ENCODE results near the gene GCN1.

The GCN1 gene

DNA sequence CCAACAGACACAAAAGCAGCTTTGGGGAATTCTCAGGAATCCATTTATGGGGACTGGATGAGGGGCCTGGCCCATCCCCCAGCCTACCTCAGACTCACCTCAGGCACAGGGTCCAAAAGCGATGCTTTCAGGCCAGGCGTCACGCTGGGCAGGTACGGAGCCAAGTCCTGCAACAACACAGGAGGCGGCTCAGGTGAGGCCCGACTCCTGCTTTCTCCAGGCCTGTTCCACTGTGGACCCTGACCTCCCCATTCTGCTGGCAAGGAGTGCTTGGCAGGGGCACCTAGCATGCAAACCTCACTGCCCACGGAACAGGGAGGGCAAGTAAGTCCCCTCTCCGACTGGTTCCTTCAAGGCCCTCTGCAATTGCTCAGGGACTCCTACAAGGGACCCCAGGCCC, 49.4 kb downstream of the GCN1 start:
- FAIRE-seq, result no peak
- no peak for DNase-seq (ENCODE audit: low spot score)

DNA sequence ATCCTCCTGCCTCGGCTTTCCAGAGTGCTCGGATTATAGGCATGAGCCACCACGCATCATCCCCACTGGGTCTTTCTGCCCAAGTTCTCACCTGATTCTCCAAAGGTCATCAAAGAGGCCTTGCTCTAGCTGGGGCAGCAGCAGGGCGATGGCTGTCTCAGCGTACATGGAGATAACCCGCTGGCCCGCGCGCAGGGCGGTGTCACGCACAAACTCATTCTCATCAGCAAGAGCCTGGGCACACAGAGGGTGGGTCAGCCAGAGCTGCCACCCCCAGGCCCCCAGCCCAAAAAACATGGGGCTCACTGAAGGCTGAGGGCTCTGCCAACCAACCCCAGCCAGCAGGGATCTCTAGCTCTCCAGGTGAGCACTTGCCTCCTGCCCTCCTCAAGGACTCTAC, 50.3 kb downstream of the GCN1 start:
- DNase-seq (ENCODE audit: low spot score) (no peak), FAIRE-seq (no peak)

DNA sequence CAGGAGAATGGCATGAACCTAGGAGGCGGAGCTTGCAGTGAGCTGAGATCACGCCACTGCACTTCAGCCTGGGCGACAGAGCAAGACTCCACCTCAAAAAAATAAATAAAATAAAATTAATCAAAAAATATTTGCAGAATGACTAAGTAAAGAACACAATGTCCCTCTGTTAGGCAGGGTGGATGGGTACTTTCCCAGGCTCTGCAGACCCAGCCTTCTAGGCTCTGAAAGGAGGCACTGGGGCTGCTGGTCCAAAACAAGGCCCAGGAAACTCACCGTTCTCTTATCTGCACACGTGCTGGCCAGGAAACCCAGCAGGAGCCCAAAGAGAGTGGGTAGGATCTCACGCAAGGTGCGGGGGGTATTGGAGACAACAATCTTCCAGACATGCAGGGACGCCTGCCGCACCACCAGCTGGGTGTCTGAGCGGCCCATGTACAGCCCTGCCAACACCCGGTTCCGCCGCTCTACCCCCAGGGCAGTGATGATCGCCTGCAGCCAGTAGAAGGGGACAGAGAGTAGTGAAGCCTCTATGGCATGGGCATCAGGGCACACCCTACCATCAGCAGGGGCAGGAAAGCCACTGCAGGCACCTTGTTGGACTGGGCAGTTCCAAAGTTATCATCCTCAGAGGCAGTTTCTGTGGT, 52.2 kb downstream of the GCN1 start:
- FAIRE-seq, result no peak
- DNase-seq (ENCODE audit: low spot score), result no peak

DNA sequence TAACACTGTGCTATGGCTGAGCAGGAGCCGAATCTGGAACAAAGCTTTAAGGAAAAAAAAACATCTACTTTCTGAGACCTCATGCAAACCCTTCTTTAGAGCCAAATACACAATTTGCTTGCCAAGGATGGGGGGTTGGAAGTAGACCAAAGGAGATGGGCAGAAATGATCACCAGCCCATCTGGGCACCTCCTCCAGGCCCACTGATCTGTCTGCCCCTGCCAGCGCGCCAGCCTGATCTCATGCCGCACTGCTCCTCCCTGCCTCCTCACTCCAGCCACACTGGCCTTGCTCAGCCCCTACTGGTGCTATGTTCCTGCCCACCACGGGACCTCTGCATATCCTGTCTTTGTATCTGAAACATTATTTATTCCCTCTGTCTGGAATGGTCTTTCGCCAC, 53.2 kb downstream of the GCN1 start:
- DNase-seq (ENCODE audit: low spot score) (no peak), FAIRE-seq (no peak)

DNA sequence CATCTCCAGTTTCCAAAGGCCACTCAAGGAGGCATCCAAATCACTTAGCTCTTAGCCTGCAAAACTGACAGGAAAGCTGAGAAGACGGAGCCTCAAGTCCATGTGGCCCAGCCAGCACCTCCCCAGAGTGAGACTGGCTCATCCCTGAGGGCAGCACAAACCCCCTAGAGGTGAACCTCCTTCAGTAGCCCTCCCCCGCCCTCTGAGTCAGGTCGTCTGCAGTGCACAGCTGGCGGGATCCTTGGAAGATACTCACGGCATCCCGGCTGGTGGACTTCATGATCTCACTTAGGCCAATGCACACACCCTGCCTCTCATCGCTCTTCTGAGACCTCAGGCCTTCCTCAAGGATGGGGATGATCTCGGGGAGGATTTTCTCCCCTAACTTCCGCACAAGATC, 53.9 kb downstream of the GCN1 start:
- FAIRE-seq (no peak), DNase-seq (ENCODE audit: low spot score) (no peak)

DNA sequence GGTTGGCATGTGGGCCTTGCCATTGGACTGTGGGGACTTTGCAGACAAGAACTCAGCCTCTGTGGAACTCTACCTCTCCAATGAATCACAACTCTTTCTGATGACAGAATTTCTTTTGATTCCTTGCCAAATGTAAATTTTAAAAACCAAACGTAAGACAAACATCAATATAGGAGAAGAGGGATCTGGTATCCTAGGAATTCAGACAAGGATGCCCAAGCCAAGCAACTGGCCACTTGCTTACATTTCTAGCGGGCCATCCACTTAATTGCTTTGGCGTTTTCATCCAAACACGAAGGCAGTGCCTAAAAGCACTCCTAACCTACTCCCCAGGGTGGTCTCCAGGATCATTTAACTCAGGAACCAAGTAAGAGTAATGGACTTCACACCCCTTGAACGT, 54.6 kb downstream of the GCN1 start:
- FAIRE-seq (no peak), DNase-seq (ENCODE audit: low spot score) (no peak)

DNA sequence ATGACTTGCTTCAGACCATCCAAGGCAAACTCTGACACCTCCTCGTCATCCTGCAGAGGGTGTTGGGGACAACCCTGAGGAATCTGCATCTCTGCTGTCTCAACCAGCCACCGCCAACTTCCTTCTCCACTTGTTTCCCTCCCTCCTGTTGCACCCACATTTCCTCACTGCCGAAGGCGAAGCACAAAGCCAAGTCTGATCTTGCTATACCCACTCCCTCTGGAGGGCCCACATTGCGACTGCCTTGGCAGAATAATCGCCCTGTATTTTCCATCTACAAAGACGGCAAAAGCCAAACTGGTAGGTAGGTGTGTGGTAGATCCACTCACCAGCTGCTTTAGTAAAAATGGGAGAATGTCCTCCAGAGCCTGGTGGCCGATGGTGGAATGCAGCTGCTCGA, 56.1 kb downstream of the GCN1 start:
- FAIRE-seq, result no peak

DNA sequence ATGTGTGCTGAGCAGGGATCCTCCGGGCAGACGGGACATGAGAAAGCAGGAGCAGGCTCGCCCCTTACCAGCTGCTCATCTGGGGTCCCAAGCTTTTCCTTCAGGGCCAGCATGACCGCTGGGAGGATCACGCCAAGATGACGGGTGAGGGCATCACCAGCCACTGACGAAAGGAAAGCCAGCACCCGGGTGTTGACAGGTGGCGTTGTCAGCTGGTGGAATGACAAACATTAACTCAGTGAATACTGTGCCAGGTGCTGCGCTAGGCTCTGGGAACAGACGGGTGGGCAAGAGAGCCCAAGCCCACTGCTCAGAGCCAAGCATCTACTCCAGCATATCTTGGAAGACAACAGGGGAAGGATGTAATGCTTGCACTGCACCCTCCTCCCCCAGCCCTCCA, 56.7 kb downstream of the GCN1 start:
- DNase-seq (ENCODE audit: low spot score), result no peak
- FAIRE-seq, result no peak

More for the DNA sequence above, 56.1 kb downstream of the GCN1 start:
- DNase-seq (ENCODE audit: low spot score), result no peak

DNA sequence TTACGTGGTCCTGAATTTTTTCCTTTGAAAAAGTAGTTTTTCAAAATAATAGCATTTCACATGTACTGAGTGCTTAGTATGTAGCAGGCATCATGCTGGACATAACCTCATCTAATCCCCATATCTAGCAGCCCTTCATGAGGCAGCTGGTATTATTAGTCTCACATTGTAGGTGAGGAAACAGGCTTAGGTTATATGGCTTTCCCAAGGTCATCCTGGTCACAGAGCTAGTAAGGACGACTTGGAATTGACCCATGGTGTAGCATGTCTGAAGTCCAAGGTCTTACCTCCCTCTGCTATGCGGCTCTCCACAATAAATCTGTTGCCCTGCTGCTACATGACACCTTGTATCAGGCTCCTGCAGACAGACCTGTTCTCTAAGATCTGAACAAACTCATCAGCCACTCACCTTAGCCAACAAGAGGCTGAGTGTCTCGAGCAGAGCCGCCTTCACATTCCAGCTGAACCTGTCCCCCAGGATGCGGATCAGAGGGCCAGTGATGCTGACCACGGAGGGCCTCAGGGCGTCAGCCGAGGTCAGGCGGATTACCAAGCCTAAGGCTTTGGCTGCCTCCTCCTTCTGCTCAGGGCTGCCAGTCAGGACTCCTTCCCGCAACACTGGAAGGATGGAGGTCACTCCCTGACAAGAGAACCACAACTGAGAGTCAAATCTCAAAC, 58.3 kb downstream of the GCN1 start:
- DNase-seq (ENCODE audit: low spot score), result no peak
- no peak for FAIRE-seq

DNA sequence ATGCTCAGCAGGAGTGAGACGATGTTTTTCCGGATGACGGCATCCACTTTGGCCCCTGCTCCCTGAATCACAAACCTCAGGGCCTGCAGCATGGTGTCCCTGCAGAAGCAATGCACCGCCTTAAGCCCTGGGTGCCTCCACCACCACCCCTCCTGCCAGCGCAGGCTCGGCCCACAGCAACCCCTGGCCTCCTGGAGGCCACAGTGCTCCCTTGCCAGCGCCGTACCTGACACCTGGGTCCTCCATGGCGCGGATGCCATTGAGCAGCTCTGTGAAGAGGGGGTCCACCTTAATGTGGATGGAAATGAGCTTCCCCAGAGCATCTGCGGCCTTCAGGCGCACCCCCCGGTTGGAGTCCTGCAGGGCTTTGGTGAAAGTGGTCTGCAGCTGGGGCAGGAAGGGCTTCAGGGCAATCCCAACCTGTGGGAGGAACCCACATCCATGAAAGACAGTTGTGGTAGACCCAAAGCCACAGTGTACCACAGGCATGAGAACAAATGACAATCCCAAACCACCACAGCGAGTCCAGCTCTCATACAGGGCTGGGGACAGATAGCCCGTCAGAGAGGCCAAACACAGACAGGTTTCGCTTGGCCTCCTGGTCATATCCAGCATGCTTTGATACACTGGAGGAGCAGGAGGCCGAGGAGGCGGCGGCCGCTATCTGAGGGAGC, 60.1 kb downstream of the GCN1 start:
- FAIRE-seq, result no peak

DNA sequence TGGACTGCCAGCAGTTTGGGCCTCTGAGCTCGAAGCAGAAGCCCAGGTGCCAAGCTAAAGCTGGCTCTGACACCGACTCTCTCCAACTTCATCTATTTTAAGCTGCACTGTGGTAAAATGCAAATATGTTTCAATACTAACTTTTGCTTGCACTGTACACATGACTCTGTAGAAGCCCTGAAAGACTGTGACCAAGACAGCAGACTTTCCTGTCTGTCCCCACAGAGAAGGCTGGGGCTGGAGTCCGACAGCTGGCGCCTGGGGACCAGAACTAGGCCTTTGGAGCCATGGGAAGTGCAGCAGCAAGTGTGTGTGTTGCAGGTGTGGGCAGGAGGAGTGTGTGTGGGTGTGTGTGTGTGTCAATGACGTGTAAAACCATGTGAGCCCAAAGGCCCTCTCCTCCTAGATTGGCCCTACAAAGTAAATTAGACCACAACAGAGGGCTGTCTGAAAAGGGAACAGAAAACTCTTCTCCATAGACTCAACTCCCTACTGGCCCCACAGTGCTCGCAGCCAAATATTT, 61.6 kb downstream of the GCN1 start:
- FAIRE-seq (no peak), DNase-seq (ENCODE audit: low spot score) (no peak)

More for the DNA sequence above, 60.1 kb downstream of the GCN1 start:
- DNase-seq (ENCODE audit: low spot score), result no peak

DNA sequence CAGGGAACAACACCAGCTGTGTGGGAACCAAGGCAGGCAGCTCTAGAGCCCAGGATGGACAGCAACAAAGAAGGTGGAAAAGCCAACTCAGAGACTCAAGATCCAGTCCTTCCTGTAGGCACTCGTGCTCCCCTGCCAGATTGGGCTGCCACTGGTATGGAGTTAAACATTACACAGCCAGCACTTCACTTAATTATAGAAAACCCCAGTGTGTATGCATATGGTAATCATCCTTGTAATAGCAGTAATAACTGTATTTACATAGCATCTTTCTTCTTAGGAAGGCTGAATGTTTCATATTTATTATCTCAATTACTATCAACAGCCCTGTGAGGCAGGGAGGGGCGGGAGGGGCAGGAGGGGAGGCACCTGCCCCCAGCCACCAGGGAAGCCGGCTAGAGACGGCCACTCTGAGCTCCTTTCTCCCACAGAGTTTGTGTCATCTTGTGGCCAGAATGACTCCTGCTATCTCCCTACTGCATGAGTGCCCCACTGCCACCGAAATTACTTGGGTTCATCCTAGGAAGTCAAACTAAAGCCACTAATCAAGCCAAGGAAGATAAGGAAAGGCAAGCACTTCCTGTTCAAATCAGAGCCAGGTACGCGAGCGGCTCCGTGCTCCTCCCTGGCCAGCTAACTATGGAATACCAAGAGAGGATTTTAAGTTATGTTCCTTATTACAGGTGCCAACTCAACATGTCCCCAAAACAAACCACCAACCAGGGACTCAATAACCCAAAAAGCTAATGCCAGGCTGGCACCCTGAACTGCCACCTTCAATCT, 62.3 kb downstream of the GCN1 start:
- FAIRE-seq (no peak), DNase-seq (ENCODE audit: low spot score) (no peak)

DNA sequence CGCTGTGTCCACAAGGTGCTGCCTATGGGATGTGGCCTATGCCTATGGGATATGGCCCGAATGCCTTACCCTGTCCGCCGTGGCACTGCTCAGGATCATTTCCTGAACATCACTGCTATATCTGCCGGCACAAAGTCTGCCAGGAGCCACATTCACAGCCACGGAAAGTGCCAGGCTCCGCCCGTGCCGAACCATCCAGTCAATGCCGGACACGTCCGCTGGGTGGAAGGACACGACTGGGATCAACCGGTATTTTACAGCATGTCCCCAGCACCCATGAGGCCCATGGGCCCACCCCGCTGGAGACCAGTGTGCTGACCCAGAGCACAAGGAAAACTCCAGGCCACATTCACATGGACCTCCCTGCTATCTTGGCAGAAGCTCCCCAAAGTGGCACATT, 63.4 kb downstream of the GCN1 start:
- FAIRE-seq (no peak), DNase-seq (ENCODE audit: low spot score) (no peak)

DNA sequence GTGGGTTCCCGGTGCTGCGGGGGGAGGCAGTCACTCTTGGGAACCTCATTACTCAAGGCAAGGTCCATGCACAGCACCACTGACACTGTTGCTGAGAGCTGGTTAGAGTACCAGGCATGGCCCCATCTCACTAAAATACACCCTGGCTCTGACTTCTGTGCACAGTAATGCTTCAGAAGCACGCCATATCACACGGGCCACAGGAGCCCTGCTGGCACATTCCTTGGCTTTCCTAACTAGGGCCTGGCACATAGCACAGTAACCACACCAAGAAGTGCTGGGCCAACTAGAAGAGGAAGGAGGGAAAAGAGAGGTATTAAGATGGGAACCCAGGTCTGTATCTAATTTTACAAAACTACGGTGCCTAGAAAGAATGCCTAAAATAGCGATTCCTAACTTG, 64.5 kb downstream of the GCN1 start:
- FAIRE-seq (no peak), DNase-seq (ENCODE audit: low spot score) (no peak)

DNA sequence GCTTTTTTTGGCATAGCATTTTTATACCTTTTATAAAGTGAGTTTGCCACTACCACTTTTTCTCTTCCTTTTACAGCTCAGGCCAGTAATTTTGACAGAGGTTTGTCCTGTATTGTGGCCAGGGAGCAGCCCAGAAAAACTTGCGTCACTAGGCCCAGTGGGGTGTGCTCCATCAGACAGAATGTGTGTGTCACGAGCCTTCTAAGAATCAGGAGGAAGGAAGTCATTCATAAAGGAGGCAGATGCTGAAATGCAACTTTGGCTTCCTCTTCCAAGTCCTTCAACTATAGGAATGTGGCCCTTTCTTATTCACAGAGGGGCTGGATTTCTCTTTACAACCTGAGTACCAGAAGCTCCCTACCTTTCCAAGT, 67.9 kb downstream of the GCN1 start:
- FAIRE-seq (no peak), DNase-seq (ENCODE audit: low spot score) (no peak)

DNA sequence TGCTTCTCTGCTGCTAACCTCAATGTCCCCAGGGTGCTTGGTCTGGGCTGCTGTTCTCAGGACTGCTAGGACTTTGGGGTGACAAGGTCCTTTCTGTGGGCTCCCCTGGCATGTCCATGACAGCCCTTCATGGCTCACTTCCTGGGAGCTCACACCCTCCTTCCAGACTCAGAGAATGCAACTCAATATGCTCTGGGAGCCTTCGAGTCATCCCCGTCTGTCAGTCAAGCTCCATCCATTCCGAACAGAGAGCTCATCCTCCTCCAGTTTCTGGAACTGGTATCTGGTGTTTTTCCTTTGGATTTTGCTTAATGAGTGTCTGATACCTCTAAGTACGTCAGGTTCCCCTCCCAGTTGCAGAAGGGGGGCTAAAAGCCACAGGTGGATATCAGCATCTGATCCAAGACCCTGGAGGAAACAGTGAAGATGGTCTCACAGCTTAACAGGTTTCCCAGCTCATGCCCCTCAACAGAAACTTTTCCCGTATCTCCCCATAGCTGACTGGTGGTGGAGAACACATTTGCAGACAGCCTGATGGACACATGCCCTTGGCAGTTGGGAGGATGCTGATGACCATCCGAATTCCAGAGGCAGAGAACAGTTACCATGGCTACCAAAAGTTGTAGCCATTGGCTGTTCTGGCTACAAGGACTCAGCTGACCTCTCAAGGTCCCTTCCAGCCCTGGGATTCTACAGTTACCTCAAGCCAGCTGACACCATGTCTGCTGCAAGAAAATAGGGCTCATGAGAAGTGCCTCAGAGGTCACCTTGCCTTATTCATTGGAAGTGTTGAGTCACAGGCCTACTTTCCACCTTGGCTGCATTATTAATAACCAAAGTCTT, 68.5 kb downstream of the GCN1 start:
- no peak for FAIRE-seq
- no peak for DNase-seq (ENCODE audit: low spot score)

DNA sequence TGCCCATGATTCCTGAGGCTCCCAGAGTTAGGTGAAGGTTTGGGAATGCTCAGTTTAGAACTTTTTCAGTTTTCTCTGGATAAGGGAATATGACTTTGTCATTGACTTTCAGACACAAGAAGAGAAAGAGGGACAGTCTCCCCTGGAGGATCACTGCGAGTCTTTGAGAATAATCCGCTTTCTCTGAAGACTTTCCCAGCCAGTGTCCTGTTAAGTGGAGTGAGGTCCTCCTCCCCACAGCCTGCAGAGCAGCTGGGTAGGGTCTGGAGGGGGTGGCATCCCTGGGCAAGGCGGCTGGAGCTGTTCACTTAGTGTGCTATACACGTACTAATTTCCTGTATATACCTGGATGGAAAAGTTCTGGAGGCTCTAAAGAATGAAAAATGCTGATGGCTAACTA, 69.5 kb downstream of the GCN1 start:
- DNase-seq (ENCODE audit: low spot score), result no peak
- no peak for FAIRE-seq

DNA sequence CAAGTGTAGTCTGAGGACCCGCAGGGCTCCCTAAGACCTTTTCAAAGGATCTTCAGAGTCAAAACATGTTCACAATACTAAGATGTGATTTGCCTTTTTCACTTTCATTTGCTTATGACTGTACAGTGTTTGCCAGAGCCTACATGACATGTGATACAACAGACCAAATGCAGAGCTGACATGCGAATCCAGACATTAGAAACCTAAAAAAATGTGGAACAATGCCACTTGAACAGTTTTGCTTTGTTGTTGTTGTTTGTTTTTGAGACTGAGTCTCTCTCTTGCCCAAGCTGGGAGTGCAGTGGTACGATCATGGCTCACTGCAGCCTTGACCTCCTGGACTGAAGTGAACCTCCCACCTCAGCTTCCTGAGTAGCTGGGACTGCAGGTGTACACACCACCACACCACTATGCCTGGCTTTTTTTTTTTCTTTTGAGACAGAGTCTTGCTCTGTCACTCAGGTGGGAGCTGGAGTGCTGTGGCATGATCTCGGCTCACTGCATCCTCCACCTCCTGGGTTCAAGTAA, 72.7 kb downstream of the GCN1 start:
- FAIRE-seq (no peak), DNase-seq (ENCODE audit: low spot score) (no peak)

DNA sequence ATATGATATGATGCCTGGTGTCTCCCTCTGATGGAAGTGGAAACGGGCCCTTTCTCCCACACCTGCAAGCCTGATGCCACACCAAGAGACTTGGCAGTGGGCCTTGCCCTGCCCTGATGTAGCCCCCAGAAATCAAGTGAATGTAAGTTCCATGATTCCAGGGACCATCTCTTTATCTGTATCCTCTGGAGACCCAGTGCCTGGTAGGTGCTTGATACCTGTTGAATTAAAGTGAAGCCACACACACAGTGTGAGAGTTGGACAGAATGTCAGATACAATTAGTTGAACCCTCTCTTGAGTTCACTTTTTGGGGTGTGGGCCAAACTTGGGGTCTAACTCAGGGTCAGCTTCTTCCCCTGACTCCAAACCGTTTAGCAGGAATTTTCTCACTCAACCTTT, 73.2 kb downstream of the GCN1 start:
- DNase-seq (ENCODE audit: low spot score) (no peak), FAIRE-seq (no peak)

DNA sequence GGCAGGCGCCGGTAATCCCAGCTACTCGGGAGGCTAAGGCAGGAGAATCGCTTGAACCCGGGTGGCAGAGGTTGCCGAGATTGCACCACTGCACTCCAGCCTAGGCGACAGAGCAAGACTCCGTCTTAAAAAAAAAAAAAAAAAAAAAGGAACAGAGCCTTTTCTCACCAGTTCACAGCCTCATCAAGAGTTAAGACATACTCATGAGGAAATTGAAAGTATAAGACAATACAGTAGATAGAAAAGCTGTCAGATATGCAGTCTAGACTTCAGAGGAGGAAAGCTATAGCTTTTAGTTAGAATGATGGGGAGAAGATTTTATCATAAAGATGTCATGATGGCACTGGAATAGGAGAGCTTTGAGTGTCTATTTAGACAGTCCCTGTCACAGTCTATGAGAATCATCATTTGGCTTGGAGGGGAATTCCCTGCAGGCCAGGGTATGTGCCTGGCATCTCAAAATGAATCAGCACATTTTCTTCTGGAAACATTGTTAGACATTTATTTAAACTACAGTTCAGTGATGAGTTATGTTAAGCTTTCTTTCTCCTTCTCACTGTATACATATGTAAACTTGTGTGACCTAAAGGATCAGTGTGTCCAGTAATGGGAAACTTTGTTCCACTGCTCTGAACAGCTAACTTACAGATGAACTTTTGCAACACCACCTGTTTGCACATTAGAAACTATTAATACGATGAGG, 75.1 kb downstream of the GCN1 start:
- DNase-seq (ENCODE audit: low spot score) (peak; percentile 61), FAIRE-seq (peak; percentile 62)

Measured in RCC 7860 (cell line).